HG03060 (cell line): ENCODE data around the gene TARDBP.
"Not testable (repeated sequence)": the region's sequence is repeated elsewhere in the genome, so short reads cannot be mapped to it uniquely, and the experiment has no call there.

ENCODE experiments used
- ATAC-seq: cut with Tn5 transposase; IDR thresholded peaks from one replicate; pipeline ENCODE4 v1.9.1; 2021; ENCODE audit warnings: low read depth, moderate number of reproducible peaks; ENCODE audit not compliant: unreplicated experiment

Gene TARDBP

DNA sequence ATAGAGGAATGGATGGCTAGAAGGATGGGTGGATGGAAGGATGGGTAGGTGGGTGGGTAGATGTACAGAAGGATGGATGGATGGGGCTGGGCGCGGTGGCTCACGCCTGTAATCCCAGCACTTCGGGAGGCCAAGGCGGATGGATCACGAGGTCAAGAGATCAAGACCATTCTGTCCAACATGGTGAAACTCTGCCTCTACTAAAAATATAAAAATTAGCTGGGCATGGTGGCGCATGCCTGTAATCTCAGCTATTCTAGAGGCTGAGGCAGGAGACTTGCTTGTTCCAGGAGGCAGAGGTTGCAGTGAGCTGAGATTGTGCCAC lies 27.6 kb downstream of the TARDBP start:
- ATAC-seq = not testable (repeated sequence)

DNA sequence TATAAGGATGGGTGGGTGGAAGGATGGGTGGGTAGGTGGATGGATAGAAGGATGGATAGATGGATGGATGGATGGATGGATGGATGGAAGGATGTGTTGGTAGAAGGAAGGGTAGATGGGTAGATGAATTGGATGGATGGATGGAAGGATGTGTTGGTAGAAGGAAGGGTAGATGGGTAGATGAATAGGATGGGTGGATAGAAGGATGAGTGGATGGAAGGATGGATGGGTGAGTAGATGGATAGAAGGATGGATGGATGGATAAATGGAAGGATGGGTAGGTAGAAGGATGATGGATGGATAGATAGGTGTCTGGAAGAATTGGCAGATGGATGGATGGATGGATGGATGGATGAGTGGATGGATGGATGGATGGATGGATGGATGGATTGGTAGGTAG lies 28.6 kb downstream of the TARDBP start:
- ATAC-seq = no peak

DNA sequence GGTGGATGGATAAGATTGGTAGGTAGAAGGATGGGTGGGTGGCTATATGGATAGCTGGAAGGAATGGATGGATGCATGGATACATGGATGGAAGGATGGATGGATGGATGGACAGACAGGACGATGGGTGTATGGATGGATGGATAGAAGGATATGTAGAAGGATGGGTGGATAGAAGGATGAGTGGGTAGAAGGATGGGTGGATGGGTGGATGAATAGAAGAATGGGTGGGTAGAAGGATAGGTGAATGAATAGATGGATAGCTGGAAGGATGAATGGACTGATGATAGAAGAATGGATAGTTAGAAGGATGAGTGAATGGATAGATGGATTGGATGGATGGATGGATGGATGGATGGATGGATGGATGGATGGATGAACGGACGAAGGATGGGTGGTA lies 29.6 kb downstream of the TARDBP start:
- ATAC-seq = no peak

DNA sequence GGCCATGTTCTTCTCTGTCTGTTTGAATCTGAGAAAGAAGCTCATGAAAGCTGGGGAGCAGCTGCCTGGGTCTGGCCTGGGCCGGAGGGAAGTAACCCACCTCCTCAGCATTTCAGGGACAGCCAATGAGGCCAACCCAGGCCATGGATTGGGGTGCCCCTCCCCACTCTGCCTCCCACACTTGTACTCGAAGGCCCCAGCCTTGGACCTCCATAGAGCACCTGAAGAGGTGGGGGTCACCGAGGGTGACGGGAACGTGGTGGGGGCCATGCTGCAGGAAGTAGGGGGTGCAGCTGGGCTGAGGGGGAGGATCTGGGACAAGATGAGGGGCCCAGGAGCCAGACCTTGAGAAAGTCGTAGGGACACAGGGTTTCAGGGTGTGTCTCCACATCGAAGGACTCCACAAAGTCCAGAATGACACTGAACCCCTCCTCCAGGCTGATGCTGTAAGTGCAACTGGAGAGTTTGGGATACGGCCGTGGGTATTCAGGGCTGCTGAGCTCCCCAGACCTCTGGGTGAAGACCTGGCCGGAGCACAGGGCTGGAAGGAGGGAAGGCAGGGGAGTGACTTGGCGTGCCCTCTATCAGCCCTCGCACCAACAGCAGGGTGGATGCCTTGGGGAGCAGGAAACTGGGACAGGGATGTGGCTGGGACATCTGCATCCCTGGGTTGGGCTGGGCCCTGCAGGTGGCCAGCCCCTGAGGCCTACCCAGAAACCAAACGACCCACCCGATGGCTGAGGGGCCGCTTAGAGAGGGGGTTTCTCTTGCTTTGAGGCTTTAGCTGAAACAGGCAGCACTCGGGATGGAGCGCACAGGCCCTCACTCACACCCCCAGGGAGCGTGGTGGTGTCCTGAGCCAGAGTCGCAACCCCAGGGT lies 30.8 kb downstream of the TARDBP start:
- ATAC-seq = no peak

DNA sequence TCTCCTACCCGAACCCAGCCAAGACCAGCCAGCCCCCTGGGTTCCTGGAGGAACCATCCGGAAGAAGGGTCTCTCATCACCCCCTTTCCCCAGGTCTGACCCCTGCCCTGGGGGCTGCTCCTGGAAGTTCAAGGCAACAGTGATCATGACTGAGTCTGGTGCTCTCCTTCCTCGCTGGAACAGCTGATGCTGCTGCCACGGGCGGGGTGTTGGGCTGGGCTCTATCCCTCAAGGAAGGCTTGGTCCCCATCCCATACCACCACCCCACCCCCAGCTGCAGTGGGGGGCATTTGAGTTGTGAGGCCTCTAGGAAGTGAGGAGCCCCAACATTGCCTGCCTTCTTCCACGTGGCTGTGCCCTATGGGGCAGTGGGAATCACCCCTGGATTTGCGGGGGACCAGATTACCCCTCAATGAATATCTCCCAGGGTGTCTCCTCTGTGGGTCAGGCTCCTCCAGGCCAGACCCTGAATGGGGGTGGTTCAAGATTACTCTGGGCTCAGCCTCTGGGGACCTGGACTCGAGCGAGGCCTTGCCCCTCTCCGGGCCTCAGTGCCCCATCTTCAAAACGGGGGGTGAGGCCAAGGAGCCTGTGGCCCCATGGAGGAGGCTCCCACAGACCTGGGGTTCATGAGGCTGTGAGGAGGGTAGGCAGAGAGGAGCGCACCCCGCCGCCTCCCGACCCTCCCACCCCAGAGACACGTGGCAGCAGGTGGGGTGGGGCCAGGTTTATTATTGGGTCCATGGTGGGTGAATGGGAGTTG lies 31.8 kb downstream of the TARDBP start:
- ATAC-seq = no peak

DNA sequence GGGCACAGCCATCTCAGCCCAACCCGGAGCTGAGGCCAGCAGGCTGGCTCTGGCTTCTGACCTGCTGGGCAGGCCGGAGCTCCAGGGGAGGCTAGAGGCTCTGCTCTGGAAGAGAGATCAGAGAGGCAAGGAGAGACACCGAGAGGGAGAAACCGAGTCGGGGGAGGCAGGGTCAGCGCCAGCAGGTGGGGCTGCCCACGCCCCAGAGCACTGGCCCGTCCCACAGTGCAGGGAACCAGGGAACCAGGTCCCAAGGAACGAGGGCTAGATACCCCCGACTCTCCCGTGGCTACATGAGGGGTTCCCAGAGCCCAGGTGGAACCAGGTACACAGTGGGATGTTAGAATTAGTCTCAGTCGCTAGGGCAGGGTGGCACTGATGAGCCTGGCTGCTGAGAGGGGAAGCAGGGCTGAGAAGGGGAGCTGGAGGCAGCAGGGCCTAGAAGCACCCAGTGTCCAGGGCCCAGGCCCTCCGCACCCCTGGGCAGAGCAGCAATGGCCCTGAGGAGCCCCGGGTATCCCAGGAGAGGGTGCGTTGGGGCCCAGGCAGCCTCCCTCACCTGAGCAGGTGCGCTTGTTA lies 32.5 kb downstream of the TARDBP start:
- no peak for ATAC-seq

DNA sequence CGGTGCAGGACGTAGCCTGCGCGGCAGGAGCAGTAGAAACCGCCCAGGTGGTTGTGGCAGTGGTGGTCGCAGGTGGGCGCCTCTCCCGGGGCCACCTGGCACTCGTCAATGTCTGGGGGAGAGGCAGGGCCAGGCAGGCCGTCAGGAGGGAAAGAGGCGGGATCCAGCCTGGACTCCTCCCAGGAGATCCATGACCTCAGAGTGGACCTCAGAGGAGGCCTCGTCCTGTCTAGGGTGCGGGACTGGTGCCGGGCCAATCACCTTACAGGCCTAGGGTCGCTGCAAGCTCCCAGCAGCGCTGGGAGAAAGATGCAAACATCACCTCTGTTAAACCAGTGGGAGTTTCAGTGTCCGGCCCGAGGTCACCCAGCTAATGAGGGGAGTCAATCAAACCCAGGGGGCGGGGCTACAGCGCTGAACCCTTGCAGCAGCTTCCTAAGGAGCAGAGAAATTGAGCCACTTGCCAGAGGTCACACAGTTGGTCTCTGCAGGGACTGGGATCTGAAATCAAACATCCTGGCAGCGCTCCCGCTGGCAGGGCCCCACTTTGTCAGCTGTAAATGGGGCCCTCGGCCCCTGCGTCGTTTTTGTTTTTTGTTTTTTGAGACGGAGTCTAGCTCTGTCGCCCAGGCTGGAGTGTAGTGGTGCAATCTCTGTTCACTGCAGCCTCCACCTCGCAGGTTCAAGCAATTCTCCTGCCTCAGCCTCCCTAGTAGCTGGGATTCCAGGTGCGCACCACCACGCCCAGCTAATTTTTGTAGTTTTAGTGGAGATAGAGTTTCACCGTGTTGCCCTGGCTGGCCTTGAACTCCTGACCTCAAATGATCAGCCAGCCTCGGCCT lies 33.2 kb downstream of the TARDBP start:
- ATAC-seq = no peak

DNA sequence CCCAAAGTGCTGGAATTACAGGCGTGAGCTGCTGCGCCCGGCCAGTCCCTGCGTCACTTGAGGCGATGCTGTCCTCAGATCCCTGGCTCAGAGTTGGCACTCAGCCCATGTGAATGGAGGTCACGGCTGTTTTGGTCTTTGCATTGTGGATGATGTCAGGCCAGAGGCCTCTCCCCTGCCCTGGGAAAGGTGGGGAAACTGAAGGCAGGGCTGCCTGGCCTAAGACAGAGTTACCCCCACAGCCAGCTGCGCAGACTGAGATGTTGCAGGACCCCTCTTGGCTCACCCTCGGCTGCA lies 33.8 kb downstream of the TARDBP start:
- no peak for ATAC-seq

DNA sequence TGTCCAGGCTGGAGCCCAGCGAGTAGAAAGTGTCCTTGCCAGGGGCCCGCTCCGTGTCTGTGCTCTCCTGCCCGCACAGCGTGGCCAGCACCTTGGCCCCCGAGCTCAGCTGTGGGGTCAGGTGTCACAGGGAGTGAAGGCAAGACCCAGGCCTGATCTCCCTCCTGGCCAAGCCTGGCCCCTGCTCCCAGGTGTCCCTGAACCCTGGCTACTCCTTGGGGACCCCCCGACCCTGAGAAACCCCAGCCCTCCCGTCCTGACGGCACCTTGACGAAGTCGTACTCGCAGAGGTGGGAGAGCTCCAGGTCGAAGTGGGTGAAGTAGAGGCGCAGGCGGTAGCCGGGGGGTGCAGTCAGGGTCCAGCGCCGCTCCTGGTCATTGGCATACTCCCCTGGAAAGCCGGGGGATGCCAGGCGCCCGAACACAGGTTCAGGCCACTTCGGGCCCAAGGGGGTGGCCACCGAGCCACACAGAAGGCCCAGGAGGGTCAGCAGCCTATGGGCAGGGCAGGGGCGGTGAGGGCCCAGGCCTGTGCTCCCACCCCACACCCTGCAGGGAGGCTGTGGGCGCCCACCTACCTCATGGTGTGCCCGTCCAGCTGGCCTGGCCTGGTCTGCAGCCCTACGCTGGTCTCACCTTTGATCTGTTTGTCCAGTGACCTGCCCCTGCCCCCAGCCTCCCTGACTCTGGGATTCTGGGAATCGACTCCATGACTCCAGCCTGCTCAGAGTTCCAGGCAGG lies 34.3 kb downstream of the TARDBP start, which contains the start of gene MASP2:
TSS of gene MASP2 (minus strand) at position 615 of the 741 bp plus-strand sequence. CDS start at position 583, 32 bp downstream.
- ATAC-seq = no peak

DNA sequence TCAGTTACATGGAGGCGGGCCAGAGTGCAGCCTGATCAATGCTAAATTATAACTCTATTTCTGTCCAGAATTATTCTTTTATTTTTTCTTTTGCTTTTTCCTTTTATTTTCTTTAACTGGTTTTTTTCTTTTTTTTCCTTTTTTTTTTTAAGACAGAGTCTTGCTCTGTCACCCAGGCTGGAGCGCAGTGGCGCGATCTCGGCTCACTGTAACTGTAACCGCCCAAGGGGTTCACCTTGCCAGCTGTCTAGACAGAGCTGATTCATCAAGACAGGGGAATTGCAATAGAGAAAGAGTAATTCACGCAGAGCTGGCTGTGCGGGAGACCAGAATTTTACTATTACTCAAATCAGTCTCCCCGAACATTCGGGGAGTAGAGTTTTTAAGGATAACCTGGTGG lies 38.7 kb downstream of the TARDBP start:
- not testable (repeated sequence) for ATAC-seq

DNA sequence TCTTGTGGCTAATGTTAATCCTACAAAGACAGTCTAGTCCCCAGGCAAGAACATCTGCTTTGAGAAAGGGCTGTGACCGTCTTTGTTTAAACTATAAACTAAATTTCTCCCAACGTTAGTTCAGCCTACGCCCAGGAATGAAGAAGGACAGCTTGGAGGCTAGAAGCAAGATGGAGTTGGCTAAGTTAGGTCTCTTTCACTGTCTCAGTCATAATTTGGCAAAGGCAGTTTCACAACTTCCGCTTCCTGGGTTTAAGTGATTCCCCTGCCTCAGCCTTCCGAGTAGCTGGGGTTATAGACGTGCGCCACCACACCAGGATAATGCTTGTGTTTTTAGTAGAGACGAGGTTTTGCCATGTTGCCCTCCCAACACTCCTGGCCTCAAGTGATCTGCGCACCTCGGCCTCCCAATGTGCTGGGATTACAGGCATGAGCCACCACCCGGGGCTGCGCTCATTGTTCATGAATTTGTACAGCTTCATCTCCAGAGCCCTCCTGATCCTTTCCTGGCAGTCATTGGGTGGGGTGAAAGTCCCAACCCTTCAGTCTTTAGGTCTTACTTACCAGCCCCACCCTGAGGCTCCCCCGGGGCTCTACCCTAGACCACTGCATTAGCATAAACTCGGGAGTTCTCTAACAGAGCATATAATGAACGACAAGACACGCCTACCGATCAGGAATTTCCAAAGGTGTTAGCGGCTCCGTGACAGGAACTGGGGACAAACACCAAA lies 39.5 kb downstream of the TARDBP start:
- no peak for ATAC-seq

DNA sequence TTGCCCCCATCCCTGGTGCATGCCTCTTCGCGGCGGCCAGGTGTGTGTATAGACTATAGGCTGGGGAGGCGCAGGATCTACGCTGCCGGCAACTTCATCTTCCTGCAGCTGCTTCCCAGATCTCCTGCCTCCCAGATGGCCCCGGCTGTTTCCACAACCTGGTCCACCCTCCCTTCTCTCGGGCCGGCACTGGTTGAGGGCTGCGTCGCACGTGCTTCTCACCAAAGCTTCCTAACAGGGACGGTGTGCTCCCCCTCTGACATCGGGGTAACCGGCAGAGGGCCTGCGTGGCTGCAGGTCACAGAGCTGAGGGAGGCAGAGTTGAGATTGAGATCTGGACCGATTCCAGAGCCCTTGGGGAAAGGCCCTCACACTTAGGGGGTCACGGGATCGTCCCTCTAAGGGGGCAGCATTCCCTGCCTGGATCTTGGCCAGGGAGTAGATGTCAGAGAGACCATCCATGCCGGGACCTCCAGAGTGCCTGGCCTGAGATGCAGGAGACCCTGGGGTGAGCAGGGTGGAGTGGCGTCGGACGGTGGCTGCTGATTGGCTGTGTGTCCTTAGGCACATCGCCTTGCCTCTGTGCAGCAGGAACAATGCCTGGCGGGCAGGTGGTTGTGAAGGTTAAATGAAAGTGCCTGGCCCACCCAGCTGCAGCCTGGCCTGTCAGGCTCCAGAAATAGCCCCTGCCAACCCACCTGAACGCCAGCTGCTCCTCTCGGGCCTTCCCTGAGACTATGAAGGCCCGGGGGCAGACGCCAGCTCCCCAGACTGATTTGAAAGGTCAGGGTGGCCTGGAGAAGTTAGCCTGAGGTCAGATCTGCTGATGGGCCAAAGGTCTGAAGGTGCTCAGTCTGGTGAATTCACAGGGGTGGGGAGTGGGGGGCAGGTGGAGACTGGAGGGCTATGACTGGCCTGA lies 40.6 kb downstream of the TARDBP start:
- no peak for ATAC-seq

DNA sequence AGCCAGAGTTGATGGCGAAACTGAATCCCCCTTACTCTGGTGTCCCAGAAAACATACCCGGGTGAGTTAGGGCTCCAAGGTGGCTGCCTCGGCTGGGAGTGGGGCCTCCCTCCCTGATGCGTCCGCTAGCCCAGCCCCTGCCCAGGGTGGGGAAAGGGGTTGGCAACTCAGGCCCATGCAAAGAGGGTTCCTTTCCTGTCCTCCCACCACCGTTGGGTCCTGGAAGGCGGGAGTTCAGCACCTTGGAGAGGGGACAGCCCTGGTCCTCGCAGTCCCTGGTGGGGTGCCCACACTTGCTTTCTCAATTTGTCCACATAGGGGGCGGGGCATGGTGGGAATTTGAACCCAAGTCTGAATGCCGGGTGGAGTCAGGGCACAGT lies 41.3 kb downstream of the TARDBP start:
- ATAC-seq = no peak

DNA sequence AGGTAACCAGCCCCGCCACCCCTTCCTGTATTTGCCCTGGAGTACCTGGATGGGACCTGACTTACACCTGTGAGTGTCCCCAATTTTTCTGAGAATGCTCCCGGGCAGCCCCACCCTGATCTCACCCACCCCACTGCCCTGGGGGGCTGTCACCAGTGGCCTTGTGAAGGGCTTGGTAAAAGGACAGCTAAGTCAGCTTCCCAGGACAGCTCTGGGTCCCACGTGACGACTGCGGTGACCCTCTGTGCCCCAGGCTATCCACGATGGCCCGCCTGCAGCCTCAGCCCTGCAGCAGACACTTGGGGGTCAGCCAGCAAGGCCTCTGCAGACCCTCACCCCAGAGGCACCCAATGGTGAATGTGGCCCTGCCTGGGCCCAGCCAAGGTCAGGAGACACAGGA lies 41.7 kb downstream of the TARDBP start:
- no peak for ATAC-seq

DNA sequence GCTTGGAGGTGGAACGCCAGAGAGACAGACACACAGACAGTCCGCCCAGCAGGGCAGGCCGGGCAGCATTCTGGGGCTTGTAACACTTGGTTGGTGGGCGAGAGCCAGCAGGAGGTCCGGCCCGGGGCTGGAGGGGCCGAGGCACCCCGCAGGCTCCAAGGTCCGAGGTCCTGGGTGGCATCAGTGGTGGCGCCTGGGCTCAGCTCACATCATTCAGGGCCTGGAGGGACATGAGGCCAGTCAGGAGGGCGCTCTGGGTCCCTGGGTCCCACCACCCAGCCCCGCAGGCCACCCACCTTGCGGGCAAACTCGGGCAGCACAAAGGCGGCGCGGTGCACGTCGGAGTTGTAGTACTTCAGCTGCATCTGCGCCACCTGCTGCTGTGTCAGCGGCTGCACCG lies 42.2 kb downstream of the TARDBP start:
- no peak for ATAC-seq

DNA sequence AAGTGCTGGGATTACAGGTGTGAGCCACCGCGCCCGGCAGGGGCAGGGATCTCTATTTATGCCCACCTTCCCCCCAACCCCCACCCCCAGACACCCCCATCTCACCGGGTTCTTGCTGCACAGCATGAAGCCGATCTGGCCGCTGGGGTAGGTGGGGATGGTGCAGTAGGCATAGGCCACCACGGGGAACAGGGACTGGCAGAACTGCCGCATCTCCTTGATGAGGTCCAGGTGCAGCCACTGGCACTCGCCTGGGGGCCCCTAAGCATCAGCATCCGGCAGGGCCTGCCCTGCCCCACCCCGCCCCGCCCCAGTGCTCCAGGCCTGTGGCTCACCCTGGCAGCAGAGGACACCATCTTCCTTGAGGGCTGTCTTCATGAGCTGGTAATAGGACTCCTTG lies 43.2 kb downstream of the TARDBP start:
- ATAC-seq = no peak

DNA sequence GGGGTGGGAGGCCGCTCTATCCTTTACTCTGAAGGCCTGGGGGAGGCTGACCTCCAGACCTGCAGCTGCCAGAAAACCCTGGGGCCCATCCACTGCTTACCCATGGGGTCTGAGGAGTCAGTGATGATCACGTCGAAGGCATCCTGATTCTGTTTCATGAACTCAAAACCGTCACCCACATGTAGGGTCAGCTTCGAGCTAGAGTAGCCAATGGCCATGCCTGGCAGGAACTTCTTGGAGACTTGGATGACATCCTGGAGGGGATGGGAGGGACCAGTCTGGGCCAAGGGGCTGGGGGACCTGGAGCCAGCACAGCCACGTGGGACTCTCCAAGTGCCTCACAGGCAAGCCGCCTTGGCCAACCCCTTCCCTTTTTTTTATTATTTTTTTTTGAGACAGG lies 44.0 kb downstream of the TARDBP start:
- ATAC-seq = no peak

DNA sequence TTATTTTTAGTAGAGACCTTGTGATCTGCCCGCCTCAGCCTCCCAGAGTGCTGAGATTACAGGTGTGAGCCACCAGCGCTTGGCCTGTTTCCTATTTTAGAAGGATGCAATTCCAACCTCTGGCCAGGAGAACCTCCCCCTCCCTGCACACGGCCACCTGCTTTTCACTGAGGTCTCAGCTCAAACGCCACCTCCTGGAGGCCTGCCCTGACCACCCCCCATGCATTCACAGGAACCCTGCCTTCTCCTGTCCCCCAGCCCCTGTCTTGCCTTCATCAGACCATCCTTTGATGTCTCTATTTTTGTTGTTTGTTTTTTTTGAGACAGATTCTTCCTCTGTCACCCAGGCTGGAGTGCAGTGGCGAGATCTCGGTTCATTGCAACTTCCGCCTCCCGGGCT lies 45.0 kb downstream of the TARDBP start:
- no peak for ATAC-seq

DNA sequence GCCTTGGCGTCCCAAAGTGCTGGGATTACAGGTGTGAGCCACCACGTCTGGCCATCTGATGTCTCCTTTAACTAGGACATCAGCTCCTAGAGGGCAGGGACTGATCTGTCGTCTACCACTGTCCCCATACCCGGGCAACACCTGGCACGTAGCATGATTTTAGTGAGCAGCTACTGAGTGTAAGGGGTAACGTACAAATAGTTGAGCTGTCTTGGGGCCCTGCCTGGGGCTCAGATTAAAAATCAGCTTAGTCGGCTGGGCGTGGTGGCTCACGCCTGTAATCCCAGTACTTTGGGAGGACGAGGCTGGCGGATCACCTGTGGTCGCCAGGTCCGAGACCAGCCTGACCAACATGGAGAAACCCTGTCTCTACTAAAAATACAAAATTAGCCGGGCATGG lies 45.6 kb downstream of the TARDBP start:
- no peak for ATAC-seq
